A673 (cell line): Measurements from ENCODE around the gene TMPRSS2. TPM values are rescaled to one million over a fixed set of nuclear protein-coding genes. Genes with fewer than 3 reads are reported as not detected.

Source experiments
- BruUV-seq: library from RNA; stranded (reverse); fragments of 400-500 nt; replicated peaks from 2 replicates; lab custom pipeline; 2021; lab: Mats Ljungman, UMichigan
- CTCF ChIA-PET: fragments of 300-600 bp; sonication (Branson Sonifier 250); formaldehyde crosslinking; loops from one replicate; lab custom pipeline; 2022; ENCODE audit warnings: antibody characterized with exemption; lab: Charles Lee
- POLR2A ChIA-PET: fragments of 300-600 bp; sonication (Branson Sonifier 250); formaldehyde crosslinking; loops from one replicate; lab custom pipeline; 2022; ENCODE audit warnings: antibody characterized with exemption; ENCODE audit not compliant: low non-redundant PET; lab: Charles Lee
- DNase-seq: peaks from one replicate; pipeline ENCODE4 v3.0.0-alpha.2; 2015; ENCODE audit warnings: low spot score
- H3K27ac ChIP-seq: fragments of 200-600 bp; sonication (generic); 2 replicates; pipeline ENCODE4 v1.5.1; 2016; ENCODE audit warnings: mixed run types, low read depth, mild to moderate bottlenecking, mixed read lengths, antibody characterized with exemption, low read length; ENCODE audit not compliant: poor library complexity, severe bottlenecking
- H3K27me3 ChIP-seq: fragments of 200-600 bp; sonication (generic); replicated peaks from 2 replicates; pipeline ENCODE4 v1.6.1; 2017; ENCODE audit warnings: mixed run types, low read depth, mild to moderate bottlenecking, mixed read lengths, antibody characterized with exemption, low read length; ENCODE audit not compliant: insufficient read depth, poor library complexity
- H3K36me3 ChIP-seq: fragments of 200-600 bp; sonication (generic); 2 replicates; pipeline ENCODE4 v1.6.1; 2016; ENCODE audit warnings: mixed run types, mild to moderate bottlenecking, mixed read lengths, antibody characterized with exemption, low read length; ENCODE audit not compliant: insufficient read depth, poor library complexity, severe bottlenecking
- H3K4me1 ChIP-seq: fragments of 200-600 bp; sonication (generic); 2 replicates; pipeline ENCODE4 v1.6.1; 2017; ENCODE audit warnings: mixed run types, mild to moderate bottlenecking, mixed read lengths, antibody characterized with exemption, low read length; ENCODE audit not compliant: insufficient read depth, poor library complexity, severe bottlenecking
- H3K4me3 ChIP-seq: fragments of 200-600 bp; sonication (generic); 2 replicates; pipeline ENCODE4 v1.5.1; 2016; ENCODE audit warnings: low read depth, mixed run types, mild to moderate bottlenecking, mixed read lengths, low read length; ENCODE audit not compliant: poor library complexity, severe bottlenecking
- H3K9me3 ChIP-seq: fragments of 200-600 bp; sonication (generic); 2 replicates; pipeline ENCODE4 v1.6.1; 2016; ENCODE audit warnings: mixed run types, low read depth, mild to moderate bottlenecking, mixed read lengths, antibody characterized with exemption, low read length; ENCODE audit not compliant: poor library complexity, severe bottlenecking
- EZH2 ChIP-seq: fragments of 200-600 bp; sonication (generic); IDR thresholded peaks from 2 replicates; pipeline ENCODE4 v1.6.1; 2017; ENCODE audit warnings: borderline replicate concordance, low read depth, mild to moderate bottlenecking, mixed read lengths, antibody characterized with exemption, low read length; ENCODE audit not compliant: poor library complexity, severe bottlenecking
- intact Hi-C: fragments of 100-400 bp; cut with micrococcal nuclease; formaldehyde crosslinking; loops from one replicate; pipeline ENCODE4 v1.10.0; 2022; ENCODE audit not compliant: unreplicated experiment
- total RNA-seq: library from RNA; stranded (reverse); gene quantifications from 2 replicates; pipeline ENCODE4 v1.2.3, GENCODE V29; 2021
- TF ChIP-seq, protein P1 (sequence below): fragments of 300-800, 200-600 bp; sonication (generic); conservative IDR thresholded peaks from 2 replicates; pipeline ENCODE4 v1.5.1; 2017; ENCODE audit warnings: low read depth, mild to moderate bottlenecking, antibody characterized with exemption, low read length, moderate library complexity, mixed read lengths

TMPRSS2 gene
- total RNA-seq, 1 experiment from 2014 or later, result not detected

- no peak for TF ChIP-seq EZH2
- TF ChIP-seq, protein P1, sequence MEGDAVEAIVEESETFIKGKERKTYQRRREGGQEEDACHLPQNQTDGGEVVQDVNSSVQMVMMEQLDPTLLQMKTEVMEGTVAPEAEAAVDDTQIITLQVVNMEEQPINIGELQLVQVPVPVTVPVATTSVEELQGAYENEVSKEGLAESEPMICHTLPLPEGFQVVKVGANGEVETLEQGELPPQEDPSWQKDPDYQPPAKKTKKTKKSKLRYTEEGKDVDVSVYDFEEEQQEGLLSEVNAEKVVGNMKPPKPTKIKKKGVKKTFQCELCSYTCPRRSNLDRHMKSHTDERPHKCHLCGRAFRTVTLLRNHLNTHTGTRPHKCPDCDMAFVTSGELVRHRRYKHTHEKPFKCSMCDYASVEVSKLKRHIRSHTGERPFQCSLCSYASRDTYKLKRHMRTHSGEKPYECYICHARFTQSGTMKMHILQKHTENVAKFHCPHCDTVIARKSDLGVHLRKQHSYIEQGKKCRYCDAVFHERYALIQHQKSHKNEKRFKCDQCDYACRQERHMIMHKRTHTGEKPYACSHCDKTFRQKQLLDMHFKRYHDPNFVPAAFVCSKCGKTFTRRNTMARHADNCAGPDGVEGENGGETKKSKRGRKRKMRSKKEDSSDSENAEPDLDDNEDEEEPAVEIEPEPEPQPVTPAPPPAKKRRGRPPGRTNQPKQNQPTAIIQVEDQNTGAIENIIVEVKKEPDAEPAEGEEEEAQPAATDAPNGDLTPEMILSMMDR, result no peak
- Histone ChIP-seq H3K27ac (no peak overlapping the region), H3K4me1 (no peaks in the 10 kb centered on the region), H3K36me3 (no peaks in the 10 kb centered on the region), H3K4me3 (no peak overlapping the region), H3K27me3 (no peaks in the 10 kb centered on the region), H3K9me3 (no peaks in the 10 kb centered on the region)
- POLR2A ChIA-PET, result no interaction called here
- CTCF ChIA-PET, result no interaction called here
- intact Hi-C loops, result no loop called here
- BruUV-seq, result no TSS peak
- no peak for DNase-seq
Observed at GRCh38 chr21:41490330-41490729, 17.6 kb downstream of the TMPRSS2 start.

GRCh38 chr21:41489329-41489728 is 18.6 kb downstream of the TMPRSS2 start:
- BruUV-seq, result no TSS peak
- Histone ChIP-seq H3K27ac (no peak overlapping the region), H3K4me3 (no peak overlapping the region), H3K36me3 (no peaks in the 10 kb centered on the region), H3K27me3 (no peaks in the 10 kb centered on the region), H3K4me1 (no peaks in the 10 kb centered on the region), H3K9me3 (no peaks in the 10 kb centered on the region)
- DNase-seq, result no peak
- ChIA-PET CTCF (no interaction called here), POLR2A (no interaction called here)
- intact Hi-C loops, result no loop called here
- no peak for TF ChIP-seq EZH2
- TF ChIP-seq, protein P1, result no peak

GRCh38 chr21:41488080-41488479 is 19.9 kb downstream of the TMPRSS2 start:
- H3K27me3 ChIP-seq, result no peaks in the 10 kb centered on the region
- no peak overlapping the region for H3K4me3 ChIP-seq
- ChIA-PET POLR2A (no interaction called here), CTCF (no interaction called here)
- H3K9me3 ChIP-seq, result no peaks in the 10 kb centered on the region
- BruUV-seq, result no TSS peak
- no peaks in the 10 kb centered on the region for H3K4me1 ChIP-seq
- H3K36me3 ChIP-seq, result no peaks in the 10 kb centered on the region
- intact Hi-C loops, result no loop called here
- DNase-seq, result no peak
- H3K27ac ChIP-seq, result no peak overlapping the region
- TF ChIP-seq, protein P1, result no peak
- TF ChIP-seq EZH2, result no peak
